Endothelial cell of umbilical vein (primary cell): ENCODE measurements around the gene CLASP2. TPM values are rescaled to one million over a fixed set of nuclear protein-coding genes. Genes with fewer than 3 reads are reported as not detected.

Experiments
- BruUV-seq: library from RNA; stranded (reverse); fragments of 400-500 nt; replicated peaks from 2 replicates; lab custom pipeline; 2021; lab: Mats Ljungman, UMichigan
- CTCF ChIA-PET: fragments of 300-600, 350-600 bp; sonication (Branson Sonifier 250); formaldehyde crosslinking; loops from one replicate; lab custom pipeline; 2021; ENCODE audit warnings: antibody characterized with exemption, inconsistent platforms; lab: Charles Lee
- POLR2A ChIA-PET: fragments of 300-600, 350-600 bp; sonication (Branson Sonifier 250); formaldehyde crosslinking; loops from one replicate; lab custom pipeline; 2021; ENCODE audit warnings: antibody characterized with exemption, inconsistent platforms; lab: Charles Lee
- DNase-seq: peaks from one replicate; pipeline ENCODE4 v3.0.0-alpha.2; 2011; ENCODE audit warnings: low read depth, low spot score
- FAIRE-seq: peaks from 2 replicates; lab custom pipeline; 2011; peaks lifted over from hg19 to GRCh38; lab: Jason Lieb, UNC
- H2AFZ ChIP-seq: 2 replicates; pipeline ENCODE4 v1.6.0; 2012; ENCODE audit warnings: low read depth, low read length, control low read depth, inconsistent platforms
- H3K27ac ChIP-seq: 2 replicates; pipeline ENCODE4 v1.5.1; 2011; ENCODE audit warnings: low read depth, mild to moderate bottlenecking, control low read depth, low read length, moderate library complexity; ENCODE audit not compliant: insufficient read depth
- H3K27me3 ChIP-seq, 2 experiments: 2 replicates each; pipeline versions ENCODE4 v1.6.0 to v1.6.1; 2011; ENCODE audit warnings: low read length in 2 of 2, mixed read lengths in 1 of 2; ENCODE audit not compliant: control insufficient read depth in 2 of 2, insufficient read depth in 2 of 2
- H3K36me3 ChIP-seq, 2 experiments: 2 replicates in 1 of 2; 3 replicates in 1 of 2; pipeline ENCODE4 v1.5.1; 2011; ENCODE audit warnings: low read length in 2 of 2, mild to moderate bottlenecking in 1 of 2, moderate library complexity in 1 of 2; ENCODE audit not compliant: control insufficient read depth in 2 of 2, insufficient read depth in 2 of 2; ENCODE audit errors: extremely low read depth in 1 of 2
- H3K4me1 ChIP-seq: 3 replicates; pipeline ENCODE4 v1.5.1; 2011; ENCODE audit warnings: mild to moderate bottlenecking, low read length; ENCODE audit not compliant: control insufficient read depth, insufficient read depth; ENCODE audit errors: extremely low read depth
- H3K4me2 ChIP-seq: 2 replicates; pipeline ENCODE4 v1.6.1; 2011; ENCODE audit warnings: low read length, control low read depth, mixed read lengths; ENCODE audit not compliant: insufficient read depth
- H3K4me3 ChIP-seq, 3 experiments: fragments of 200-600 bp in 1 of 3; sonication (generic), shearing (Covaris generic) in 1 of 3; replicated peaks in 1 of 3; 2 replicates each; pipeline ENCODE4 v1.5.1; 2011 to 2016; ENCODE audit warnings: control low read depth in 3 of 3, low read length in 3 of 3, mild to moderate bottlenecking in 2 of 3, inconsistent platforms in 1 of 3, low read depth in 1 of 3, moderate library complexity in 1 of 3; ENCODE audit not compliant: insufficient read depth in 1 of 3
- H3K79me2 ChIP-seq: 2 replicates; pipeline ENCODE4 v1.6.0; 2012; ENCODE audit warnings: low read length, inconsistent platforms; ENCODE audit not compliant: control insufficient read depth, insufficient read depth
- H3K9ac ChIP-seq: replicated peaks from 2 replicates; pipeline ENCODE3; 2011; ENCODE audit warnings: low read length, control low read depth; ENCODE audit not compliant: insufficient read depth; ENCODE audit errors: extremely low read depth
- H3K9me1 ChIP-seq: replicated peaks from 3 replicates; pipeline ENCODE4 v1.6.0; 2011; ENCODE audit warnings: mild to moderate bottlenecking, low read length; ENCODE audit not compliant: control insufficient read depth, insufficient read depth; ENCODE audit errors: extremely low read depth
- H3K9me3 ChIP-seq: replicated peaks from 2 replicates; pipeline ENCODE4 v1.5.1; 2012; ENCODE audit warnings: low read length, inconsistent platforms; ENCODE audit not compliant: control insufficient read depth, insufficient read depth
- H4K20me1 ChIP-seq: replicated peaks from 2 replicates; pipeline ENCODE3; 2011; ENCODE audit warnings: mild to moderate bottlenecking, low read length; ENCODE audit not compliant: control insufficient read depth, insufficient read depth; ENCODE audit errors: extremely low read depth
- CTCF ChIP-seq, 2 donors: IDR thresholded peaks; 1 replicate in 1 of 2; 2 replicates in 1 of 2; pipeline ENCODE4 v1.5.1; 2011; ENCODE audit warnings: low read length in 2 of 2, mild to moderate bottlenecking in 2 of 2, moderate library complexity in 2 of 2, control low read depth in 1 of 2, inconsistent platforms in 1 of 2, low read depth in 1 of 2; ENCODE audit not compliant: insufficient read depth in 1 of 2; ENCODE audit errors: extremely low read depth in 1 of 2
- EZH2 ChIP-seq: IDR thresholded peaks from 2 replicates; pipeline ENCODE4 v1.6.1; 2012; ENCODE audit warnings: borderline replicate concordance, low read depth, mild to moderate bottlenecking, moderate library complexity, low read length, inconsistent platforms; ENCODE audit not compliant: severe bottlenecking
- FOS ChIP-seq: IDR thresholded peaks from 2 replicates; pipeline ENCODE4 v1.6.1; 2011; ENCODE audit warnings: mild to moderate bottlenecking, low read length, moderate library complexity, borderline replicate concordance; ENCODE audit not compliant: insufficient read depth
- GATA2 ChIP-seq: IDR thresholded peaks from 2 replicates; pipeline ENCODE4 v1.7.0; 2011; ENCODE audit warnings: low read depth, mild to moderate bottlenecking, moderate library complexity, mixed read lengths, low read length; ENCODE audit not compliant: insufficient read length, insufficient read depth
- JUN ChIP-seq: IDR thresholded peaks from 2 replicates; pipeline ENCODE4 v1.6.1; 2011; ENCODE audit warnings: borderline replicate concordance, low read depth; ENCODE audit not compliant: insufficient read length, insufficient read depth
- MAX ChIP-seq: IDR thresholded peaks from 2 replicates; pipeline ENCODE4 v1.6.1; 2011; ENCODE audit not compliant: insufficient read depth, insufficient read length
- MYC ChIP-seq: IDR thresholded peaks from one replicate; pipeline ENCODE4 v1.6.1; 2011; ENCODE audit warnings: mild to moderate bottlenecking, low read depth, low read length
- POLR2A ChIP-seq: IDR thresholded peaks from 2 replicates; pipeline ENCODE4 v1.6.1; 2012; ENCODE audit warnings: low read depth, mild to moderate bottlenecking, control low read depth, low read length
- POLR2AphosphoS5 ChIP-seq: IDR thresholded peaks from 2 replicates; pipeline ENCODE4 v1.6.1; 2012; ENCODE audit warnings: low read depth, mild to moderate bottlenecking, control low read depth, low read length, moderate library complexity; ENCODE audit not compliant: insufficient read depth
- dilution Hi-C: fragments of 300-500 bp; cut with MboI; formaldehyde crosslinking; loops from one replicate; pipeline ENCODE4 v1.15.0; 2019; ENCODE audit warnings: low sequenced_read_pairs; ENCODE audit not compliant: extremely low pct_ligation_motif_present
- intact Hi-C: fragments of 100-400 bp; cut with micrococcal nuclease; formaldehyde crosslinking; loops from one replicate; pipeline ENCODE4 v1.10.0; 2022
- polyA plus RNA-seq, 4 experiments: library from polyadenylated mRNA; depleted of rRNA in 3 of 4; stranded (reverse) in 3 of 4; unstranded in 1 of 4; fragments of >200 nt; gene quantifications; 2 replicates each; pipeline versions ENCODE4 v1.2.1 to v1.2.3, GENCODE V29; 2011 to 2012; ENCODE audit warnings: missing spikeins in 1 of 4
- total RNA-seq: library from RNA; stranded (reverse); gene quantifications from 2 replicates; pipeline ENCODE4 v1.2.3, GENCODE V29; 2021

The CLASP2 gene
- total and polyA plus RNA-seq, 2 donors (not counting 3 experiments of a cell fraction or from before 2014, with no cell fraction given): 15.0 to 55.0 TPM

- intact Hi-C loops (no loop called here), dilution Hi-C loops (no loop called here)
- no peak overlapping the region for H3K27ac ChIP-seq
- no peaks in the 10 kb centered on the region for H3K4me1 ChIP-seq
- H3K27me3 ChIP-seq: no peaks in the 10 kb centered on the region
- H3K9ac ChIP-seq: no peak overlapping the region
- TF ChIP-seq CTCF (IDR thresholded peaks at IDR 0.05; ENCODE audit: extremely low read depth in 1 of 2, insufficient read depth in 1 of 2, low read depth in 1 of 2, low read length in 2 of 2) (no peak), POLR2A (no peak), GATA2 (no peak), POLR2AphosphoS5 (no peak), EZH2 (no peak), JUN (no peak), MAX (no peak), MYC (no peak), FOS (no peak)
- CTCF ChIA-PET: interaction anchor here (0.7 kb wide), 1 partner anchor 13 kb away, joined by 3 read pairs; no protein-coding TSS in a partner anchor
- no peak overlapping the region for H3K4me2 ChIP-seq
- H3K4me3 ChIP-seq: no peak overlapping the region
- POLR2A ChIA-PET: no interaction called here
- H4K20me1 ChIP-seq: no peaks in the 10 kb centered on the region
- H3K79me2 ChIP-seq: no peaks in the 10 kb centered on the region
- DNase-seq: no peak
- no peaks in the 10 kb centered on the region for H3K9me1 ChIP-seq
- no TSS peak for BruUV-seq
- no peaks in the 10 kb centered on the region for H3K36me3 ChIP-seq
- FAIRE-seq: no peak
- H3K9me3 ChIP-seq: no peaks in the 10 kb centered on the region
- no peak overlapping the region for H2AFZ ChIP-seq
Measured at GRCh38 chr3:33473813-33474212, 244.2 kb downstream of the CLASP2 start.
